Thyroid gland (tissue), 4 donors: Measurements from ENCODE around the gene SLC38A1. TPM values are rescaled to one million over a fixed set of nuclear protein-coding genes. Genes with fewer than 3 reads are reported as not detected.

ENCODE experiments used
- DNase-seq, 2 donors: peaks; one replicate each; pipeline ENCODE4 v3.0.0-alpha.2; 2019
- H3K27ac ChIP-seq, 3 donors: fragments of 200-600 bp; sonication (generic); 1 replicate in 2 of 3; 2 replicates in 1 of 3; pipeline ENCODE4 v1.5.1; 2016 to 2019; ENCODE audit warnings: mild to moderate bottlenecking in 1 of 3, moderate library complexity in 1 of 3
- H3K27me3 ChIP-seq: fragments of 200-600 bp; sonication (generic); one replicate; pipeline ENCODE4 v1.5.1; 2019
- H3K36me3 ChIP-seq, 2 donors: fragments of 200-600 bp; sonication (generic); one replicate each; pipeline ENCODE4 v1.5.1; 2016 to 2019
- H3K4me1 ChIP-seq, 2 donors: fragments of 200-600 bp; sonication (generic); one replicate each; pipeline ENCODE4 v1.5.1; 2017 to 2019
- H3K4me3 ChIP-seq, 3 donors: fragments of 200-600 bp; sonication (generic); replicated peaks in 1 of 3; 1 replicate in 2 of 3; 2 replicates in 1 of 3; pipeline ENCODE4 v1.5.1; 2016; ENCODE audit warnings: mild to moderate bottlenecking in 1 of 3
- H3K9me3 ChIP-seq: fragments of 200-600 bp; sonication (generic); one replicate; pipeline ENCODE4 v1.5.1; 2017
- POLR2A ChIP-seq, 2 donors: fragments of 450-650 bp; IDR thresholded peaks; one replicate each; pipeline ENCODE4 v1.6.1; 2017; ENCODE audit warnings: antibody characterized with exemption in 2 of 2, mild to moderate bottlenecking in 2 of 2, moderate library complexity in 1 of 2
- WGBS, 2 donors: methylation state at CpG; one replicate each; pipeline ENCODE4 v1.1.5; 2017; 5-methylcytosine and 5-hydroxymethylcytosine counted together
- intact Hi-C: fragments of 100-400 bp; cut with DNase I; formaldehyde crosslinking; loops from one replicate; pipeline ENCODE4 v1.15.1; 2023
- total RNA-seq, 4 donors: library from RNA; depleted of rRNA; stranded (reverse); fragments of >200 nt; gene quantifications; one replicate each; pipeline ENCODE4 v1.2.3, GENCODE V29; 2016
- TF ChIP-seq, protein P1 (sequence below), 6 experiments: fragments of 200-600 bp in 3 of 6; fragments of 450-650 bp in 3 of 6; sonication (generic) in 3 of 6; IDR thresholded peaks; one replicate each; pipeline ENCODE4 v1.5.1; 2016 to 2019; ENCODE audit warnings: antibody characterized with exemption in 6 of 6, mild to moderate bottlenecking in 2 of 6, inconsistent platforms in 1 of 6, moderate library complexity in 1 of 6

Gene SLC38A1
- total RNA-seq, 4 donors from 2014 or later = 101 to 282 (median 120) TPM

- H3K9me3 ChIP-seq = no peaks in the 10 kb centered on the region
- H3K4me3 ChIP-seq = no peak overlapping the region
- DNase-seq = peak in 1 of 2 donors; percentile 28
- H3K27ac ChIP-seq = no peak overlapping the region
- 78 to 84% methylated on average over 7 of the region's 7 CpGs for WGBS, 2 donors
- TF ChIP-seq POLR2A (IDR thresholded peaks at IDR 0.05) = no peak
- TF ChIP-seq, protein P1, sequence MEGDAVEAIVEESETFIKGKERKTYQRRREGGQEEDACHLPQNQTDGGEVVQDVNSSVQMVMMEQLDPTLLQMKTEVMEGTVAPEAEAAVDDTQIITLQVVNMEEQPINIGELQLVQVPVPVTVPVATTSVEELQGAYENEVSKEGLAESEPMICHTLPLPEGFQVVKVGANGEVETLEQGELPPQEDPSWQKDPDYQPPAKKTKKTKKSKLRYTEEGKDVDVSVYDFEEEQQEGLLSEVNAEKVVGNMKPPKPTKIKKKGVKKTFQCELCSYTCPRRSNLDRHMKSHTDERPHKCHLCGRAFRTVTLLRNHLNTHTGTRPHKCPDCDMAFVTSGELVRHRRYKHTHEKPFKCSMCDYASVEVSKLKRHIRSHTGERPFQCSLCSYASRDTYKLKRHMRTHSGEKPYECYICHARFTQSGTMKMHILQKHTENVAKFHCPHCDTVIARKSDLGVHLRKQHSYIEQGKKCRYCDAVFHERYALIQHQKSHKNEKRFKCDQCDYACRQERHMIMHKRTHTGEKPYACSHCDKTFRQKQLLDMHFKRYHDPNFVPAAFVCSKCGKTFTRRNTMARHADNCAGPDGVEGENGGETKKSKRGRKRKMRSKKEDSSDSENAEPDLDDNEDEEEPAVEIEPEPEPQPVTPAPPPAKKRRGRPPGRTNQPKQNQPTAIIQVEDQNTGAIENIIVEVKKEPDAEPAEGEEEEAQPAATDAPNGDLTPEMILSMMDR (IDR thresholded peaks at IDR 0.05) = no peak
- H3K4me1 ChIP-seq = peaks cover 4 to 6% of the 10 kb centered on the region in 2 donors
- H3K27me3 ChIP-seq = no peaks in the 10 kb centered on the region
- intact Hi-C loops = no loop called here
- peaks cover 0 to 5% of the 10 kb centered on the region in 2 donors for H3K36me3 ChIP-seq
Measured at GRCh38 chr12:46214668-46215436, 54.0 kb downstream of the SLC38A1 start.

- DNase-seq = no peak
- no peaks in the 10 kb centered on the region for H3K9me3 ChIP-seq
- no peaks in the 10 kb centered on the region for H3K27me3 ChIP-seq
- no peak overlapping the region for H3K27ac ChIP-seq
- whole genome bisulfite sequencing, 2 donors = 91 to 92% methylated on average over 4 of the region's 4 CpGs
- no peak overlapping the region for H3K4me3 ChIP-seq
- intact Hi-C loops = no loop called here
- TF ChIP-seq POLR2A (IDR thresholded peaks at IDR 0.05) = no peak
- TF ChIP-seq, protein P1 (IDR thresholded peaks at IDR 0.05) = no peak
- peaks cover 0 to 5% of the 10 kb centered on the region in 2 donors for H3K36me3 ChIP-seq
- peaks cover 21 to 23% of the 10 kb centered on the region in 2 donors for H3K4me1 ChIP-seq
Measured at GRCh38 chr12:46212108-46212982, 56.5 kb downstream of the SLC38A1 start.

DNA sequence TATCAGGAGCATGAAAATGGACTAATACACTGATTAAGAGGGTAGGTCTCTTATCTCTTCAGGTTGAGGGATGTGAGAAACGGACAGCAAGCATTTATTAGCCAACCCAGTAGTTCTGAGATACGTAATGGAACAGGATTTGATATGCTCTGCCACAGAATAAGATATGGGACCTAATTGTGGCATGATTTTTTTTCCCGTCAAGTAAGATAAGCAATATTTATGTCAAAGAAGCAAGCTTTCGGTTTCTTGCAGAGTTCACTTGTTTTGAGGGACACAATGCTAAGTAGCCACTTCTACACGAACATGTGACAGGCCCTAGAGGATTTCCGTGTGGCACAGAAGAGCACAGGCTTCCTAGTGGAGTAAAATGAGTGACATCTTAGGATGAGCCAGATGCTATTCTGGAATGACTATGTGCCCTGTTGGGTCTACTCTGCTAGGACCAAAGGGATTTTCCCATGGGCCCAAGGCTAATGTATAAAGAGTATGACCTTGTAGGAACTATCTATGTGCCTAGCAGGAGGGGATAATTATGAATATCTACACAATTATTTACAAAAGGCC, 57.9 kb downstream of the SLC38A1 start:
- H3K4me1 ChIP-seq = peaks cover 21 to 23% of the 10 kb centered on the region in 2 donors
- WGBS, 2 donors = 93 to 96% methylated on average over 6 of the region's 6 CpGs

DNA sequence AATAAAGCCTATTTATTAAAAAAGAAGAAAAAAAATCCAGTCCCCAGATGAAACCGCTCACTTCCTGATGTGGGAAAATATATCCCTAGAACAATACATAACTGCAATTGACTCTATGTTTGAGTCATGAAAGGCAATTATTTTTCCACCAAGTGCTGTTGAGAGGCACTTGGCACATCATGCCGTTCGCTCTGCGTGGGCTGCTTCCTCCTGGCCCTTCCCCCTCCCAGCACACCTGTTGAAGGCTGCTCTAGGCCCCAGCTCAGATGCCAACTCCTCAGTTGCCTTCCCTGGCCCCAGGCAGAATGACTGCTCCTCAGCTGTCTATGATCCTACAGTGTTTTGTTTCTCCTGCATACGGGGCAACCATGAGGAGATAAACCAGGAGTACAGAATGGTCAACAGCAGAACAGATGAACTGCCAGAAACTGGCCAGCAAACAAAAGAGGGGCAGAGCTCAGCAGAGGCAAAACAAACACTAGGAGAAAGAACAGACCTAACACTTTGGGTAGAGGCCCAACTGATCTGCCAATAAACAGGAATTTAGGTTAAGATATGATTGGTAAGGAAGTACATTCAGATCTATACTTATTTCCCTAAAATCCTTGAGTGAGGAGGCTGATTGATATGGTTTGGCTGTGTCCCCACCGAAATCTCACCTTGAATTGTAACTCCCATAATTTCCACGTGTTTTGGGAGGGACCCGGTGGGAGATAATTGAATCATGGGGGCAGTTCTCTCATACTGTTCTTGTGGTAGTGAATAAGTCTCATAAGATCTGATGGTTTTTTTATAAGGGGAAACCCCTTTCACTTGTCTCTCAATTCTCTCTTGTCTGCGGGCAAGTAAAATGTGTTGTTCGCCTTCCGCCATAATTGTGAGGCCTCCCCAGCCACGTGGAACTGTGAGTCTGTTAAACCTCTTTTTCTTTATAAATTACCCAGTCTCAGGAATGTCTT, 58.6 kb downstream of the SLC38A1 start:
- Histone ChIP-seq H3K4me3 (no peak overlapping the region), H3K4me1 (peaks cover 21 to 23% of the 10 kb centered on the region in 2 donors), H3K27ac (peak overlapping the region in 2 of 3 donors; percentile 6 to 41), H3K9me3 (no peaks in the 10 kb centered on the region), H3K36me3 (peaks cover 7 to 8% of the 10 kb centered on the region in 2 donors), H3K27me3 (no peaks in the 10 kb centered on the region)
- intact Hi-C loops = no loop called here
- WGBS, 2 donors = 58 to 66% methylated on average over 12 of the region's 12 CpGs
- peak; percentile 81 to 82 for DNase-seq
- TF ChIP-seq, protein P1 (IDR thresholded peaks at IDR 0.05) = no peak
- peak in 1 of 2 donors; percentile 24 for TF ChIP-seq POLR2A (IDR thresholded peaks at IDR 0.05)

More for the DNA sequence above, 57.9 kb downstream of the SLC38A1 start:
- intact Hi-C loops = no loop called here
- Histone ChIP-seq H3K4me3 (no peak overlapping the region), H3K27ac (no peak overlapping the region), H3K27me3 (no peaks in the 10 kb centered on the region), H3K9me3 (no peaks in the 10 kb centered on the region), H3K36me3 (peaks cover 2 to 8% of the 10 kb centered on the region in 2 donors)
- TF ChIP-seq, protein P1 (IDR thresholded peaks at IDR 0.05) = no peak
- no peak for DNase-seq
